HL-60 (cell line): ENCODE data around the gene ARMC9.
A peak's percentile ranks its signal among the peaks of the same experiment; 100 is the strongest.

ENCODE experiments used
- CTCF ChIP-seq: IDR thresholded peaks from one replicate; pipeline ENCODE4 v1.5.1; 2011; ENCODE audit warnings: low read length, control low read depth, inconsistent platforms; ENCODE audit not compliant: insufficient read depth
- GABPA ChIP-seq: IDR thresholded peaks from 2 replicates; pipeline ENCODE4 v1.6.1; 2012; ENCODE audit warnings: low read depth
- REST ChIP-seq: IDR thresholded peaks from 2 replicates; pipeline ENCODE4 v1.6.1; 2012; ENCODE audit warnings: low read depth; ENCODE audit not compliant: insufficient replicate concordance
- SPI1 ChIP-seq: IDR thresholded peaks from 2 replicates; pipeline ENCODE4 v1.6.1; 2012; ENCODE audit warnings: low read depth, mild to moderate bottlenecking, borderline replicate concordance

GRCh38 chr2:231300722-231301076 is 102.3 kb downstream of the ARMC9 start:
- TF ChIP-seq CTCF (no peak), GABPA (no peak), REST (no peak), SPI1 (peak; percentile 89)
